GM18511 (cell line): ENCODE measurements around the gene THPO.

Experiments used
- ATAC-seq: cut with Tn5 transposase; IDR thresholded peaks from one replicate; pipeline ENCODE4 v1.9.1; 2021; ENCODE audit warnings: mild to moderate bottlenecking, moderate library complexity; ENCODE audit not compliant: unreplicated experiment

THPO gene

GRCh38 chr3:184335661-184336546 lies 42.1 kb downstream of the THPO start:
- peak; percentile 84 for ATAC-seq

DNA sequence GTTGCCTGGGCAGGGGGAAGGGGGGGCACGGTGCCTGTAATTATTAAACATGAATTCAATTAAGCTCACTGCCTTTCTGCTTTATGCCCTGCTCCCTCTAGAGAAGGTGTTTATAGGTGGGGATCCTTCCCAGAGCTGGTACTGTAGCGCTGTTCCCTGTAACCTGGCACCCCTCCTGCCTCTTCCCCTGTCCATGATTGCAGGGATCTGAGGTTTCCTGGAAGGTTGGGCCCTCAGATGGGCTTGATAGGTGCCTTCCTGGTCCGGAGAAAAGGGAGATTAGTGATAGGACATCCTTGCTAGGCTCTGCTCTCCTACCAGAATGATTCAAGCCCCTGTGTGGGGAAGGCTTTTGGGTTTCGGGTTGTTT lies 42.7 kb downstream of the THPO start:
- ATAC-seq: peak; percentile 7

- no peak for ATAC-seq
These were observed 43.4 kb downstream of the THPO start for GRCh38 chr3:184334470-184335158.

DNA sequence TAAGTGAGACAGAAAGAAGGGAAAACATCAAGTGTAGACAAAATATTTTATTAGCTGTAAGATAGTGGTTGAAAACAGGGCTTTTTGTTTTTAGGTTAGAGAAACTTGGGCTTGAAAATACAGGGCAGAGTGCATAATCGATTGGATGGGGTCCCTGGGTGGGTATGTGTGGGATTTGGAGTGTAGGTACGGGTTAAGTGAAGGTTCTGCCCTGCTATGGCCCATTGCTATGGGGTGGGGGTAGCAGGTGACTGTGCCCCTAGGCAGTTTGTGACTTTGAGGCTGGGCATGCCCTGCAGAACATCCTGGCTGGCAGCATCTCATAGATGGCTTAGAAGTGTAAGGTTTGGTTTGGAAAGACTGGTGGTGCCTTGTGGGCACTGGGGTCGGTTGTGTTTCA lies 44.3 kb downstream of the THPO start:
- ATAC-seq: no peak

DNA sequence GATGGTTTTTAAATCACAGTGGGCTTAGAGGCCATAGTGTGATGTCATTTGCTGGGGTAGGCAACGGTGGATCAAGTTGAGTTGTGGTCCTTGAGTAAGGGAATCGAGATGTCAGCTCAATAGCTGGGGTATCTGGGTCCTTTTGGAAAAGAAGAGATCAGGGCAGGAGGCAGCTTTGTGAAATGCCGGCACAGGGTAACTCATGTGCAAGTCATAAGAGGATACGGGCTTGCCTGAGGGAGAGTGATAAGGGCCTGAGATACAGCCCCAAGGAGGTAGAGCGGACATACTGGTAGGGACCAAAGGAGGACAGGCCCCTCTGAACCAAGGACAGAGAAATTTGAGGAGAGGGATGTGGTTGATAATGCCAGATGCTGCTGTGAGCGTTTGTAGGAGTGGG lies 44.8 kb downstream of the THPO start:
- no peak for ATAC-seq

- ATAC-seq: no peak
These were observed 45.5 kb downstream of the THPO start for GRCh38 chr3:184332370-184333090.

DNA sequence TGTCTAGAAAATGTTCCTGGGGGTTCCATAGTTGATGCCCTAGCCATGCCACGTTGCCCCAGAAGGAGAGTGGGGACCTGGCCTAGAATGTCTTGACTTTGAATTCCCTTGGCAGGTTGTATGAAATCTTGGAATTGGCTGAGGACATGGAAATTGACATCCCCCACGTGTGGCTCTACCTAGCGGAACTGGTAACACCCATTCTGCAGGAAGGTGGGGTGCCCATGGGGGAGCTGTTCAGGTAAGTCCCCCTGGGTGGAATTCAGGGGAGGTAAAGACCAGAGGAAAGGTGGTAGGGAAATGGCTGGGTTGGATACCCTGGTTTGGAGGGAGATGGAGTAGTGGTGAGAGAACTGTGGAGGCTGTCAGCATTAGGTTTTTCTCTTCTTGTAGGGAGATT lies 49.5 kb downstream of the THPO start:
- no peak for ATAC-seq

DNA sequence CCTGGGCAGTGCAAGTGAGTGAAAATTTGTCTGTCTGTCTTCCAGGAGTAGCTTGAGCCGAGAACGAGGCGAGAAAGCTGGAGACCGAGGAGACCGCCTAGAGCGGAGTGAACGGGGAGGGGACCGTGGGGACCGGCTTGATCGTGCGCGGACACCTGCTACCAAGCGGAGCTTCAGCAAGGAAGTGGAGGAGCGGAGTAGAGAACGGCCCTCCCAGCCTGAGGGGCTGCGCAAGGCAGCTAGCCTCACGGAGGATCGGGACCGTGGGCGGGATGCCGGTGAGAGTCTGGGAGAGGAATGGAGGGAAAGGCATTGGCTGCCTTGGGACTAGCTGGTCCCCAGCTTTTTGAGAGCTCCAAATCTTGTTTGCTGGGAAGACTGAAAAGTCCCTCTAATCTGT lies 50.8 kb downstream of the THPO start:
- no peak for ATAC-seq

- ATAC-seq: no peak
These were observed 52.2 kb downstream of the THPO start for GRCh38 chr3:184325715-184326369.

GRCh38 chr3:184325269-184325668 lies 52.7 kb downstream of the THPO start:
- no peak for ATAC-seq

DNA sequence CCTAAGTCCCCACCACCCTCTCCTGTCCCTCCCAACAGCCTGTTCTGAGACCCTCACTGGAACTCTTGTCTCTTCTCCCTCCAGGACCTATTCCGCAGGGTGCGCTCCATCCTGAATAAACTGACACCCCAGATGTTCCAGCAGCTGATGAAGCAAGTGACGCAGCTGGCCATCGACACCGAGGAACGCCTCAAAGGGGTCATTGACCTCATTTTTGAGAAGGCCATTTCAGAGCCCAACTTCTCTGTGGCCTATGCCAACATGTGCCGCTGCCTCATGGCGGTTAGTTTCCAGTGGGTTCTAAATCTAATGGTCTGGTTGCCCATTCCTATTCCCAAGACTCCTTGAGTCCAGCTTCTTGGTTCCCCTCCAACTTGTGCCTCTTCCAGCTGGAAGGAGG lies 54.3 kb downstream of the THPO start:
- ATAC-seq: no peak

DNA sequence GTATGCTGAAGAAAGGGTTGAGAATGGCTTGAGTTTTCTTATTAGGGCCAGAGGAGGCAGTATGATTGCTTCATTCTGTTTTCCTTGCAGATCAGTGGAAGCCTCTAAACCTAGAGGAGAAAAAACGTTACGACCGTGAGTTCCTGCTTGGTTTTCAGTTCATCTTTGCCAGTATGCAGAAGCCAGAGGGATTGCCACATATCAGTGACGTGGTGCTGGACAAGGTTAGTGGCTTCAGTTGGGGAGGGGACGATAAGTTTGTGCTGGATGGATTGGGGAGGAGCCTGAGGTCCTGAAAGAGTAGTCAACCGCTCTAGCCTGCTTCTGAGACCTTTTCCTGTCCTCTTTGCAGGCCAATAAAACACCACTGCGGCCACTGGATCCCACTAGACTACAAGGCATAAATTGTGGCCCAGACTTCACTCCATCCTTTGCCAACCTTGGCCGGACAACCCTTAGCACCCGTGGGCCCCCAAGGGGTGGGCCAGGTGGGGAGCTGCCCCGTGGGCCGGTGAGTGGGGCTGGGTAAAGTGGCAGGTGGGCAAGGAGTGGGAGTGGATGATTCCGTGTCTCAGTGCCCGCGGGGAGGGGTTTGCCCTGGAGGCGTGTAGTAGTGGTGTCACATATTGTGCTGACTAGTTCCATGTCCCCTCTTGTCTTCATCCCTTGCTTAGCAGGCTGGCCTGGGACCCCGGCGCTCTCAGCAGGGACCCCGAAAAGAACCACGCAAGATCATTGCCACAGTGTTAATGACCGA lies 55.1 kb downstream of the THPO start:
- no peak for ATAC-seq
